Lower lobe of right lung (tissue), 2 donors: ENCODE data around the gene SMYD3. TPM values are rescaled to one million over a fixed set of nuclear protein-coding genes. Genes with fewer than 3 reads are reported as not detected.
A peak's percentile ranks its signal among the peaks of the same experiment; 100 is the strongest.

Experiments
- ATAC-seq, 2 donors: fragments of 200-7000 bp; cut with Tn5 transposase; one replicate each; pipeline ENCODE4 v1.9.1; 2020 to 2022; ENCODE audit warnings: mild to moderate bottlenecking in 2 of 2, moderate library complexity in 2 of 2
- DNase-seq: peaks from one replicate; pipeline ENCODE4 v3.0.0-alpha.2; 2020
- H3K27ac ChIP-seq: fragments of 200-600 bp; one replicate; pipeline ENCODE4 v1.8.0; 2022
- H3K27me3 ChIP-seq: fragments of 200-600 bp; one replicate; pipeline ENCODE4 v1.8.0; 2022; ENCODE audit warnings: low read depth
- H3K36me3 ChIP-seq: fragments of 200-600 bp; one replicate; pipeline ENCODE4 v1.8.0; 2022; ENCODE audit warnings: mild to moderate bottlenecking
- H3K4me1 ChIP-seq: fragments of 200-600 bp; one replicate; pipeline ENCODE4 v1.8.0; 2022
- H3K4me3 ChIP-seq: fragments of 200-600 bp; one replicate; pipeline ENCODE4 v1.8.0; 2022; ENCODE audit warnings: mild to moderate bottlenecking
- H3K9me3 ChIP-seq: fragments of 200-600 bp; one replicate; pipeline ENCODE4 v1.8.0; 2022
- CTCF ChIP-seq: fragments of 200-600 bp; IDR thresholded peaks from one replicate; pipeline ENCODE4 v1.8.0; 2022; ENCODE audit warnings: antibody characterized with exemption, mild to moderate bottlenecking
- intact Hi-C: fragments of 100-400 bp; cut with DNase I; formaldehyde crosslinking; loops from one replicate; pipeline ENCODE4 v1.11.0; 2022
- total RNA-seq: library from RNA; stranded (reverse); fragmentation: NEBNext Ultra II Directional; extraction: Animal tissue kit (Norgen Biotek cat#: 25700); gene quantifications from one replicate; pipeline ENCODE4 v1.2.1, GENCODE V29; 2021
- donor health status: DM: no; HTN: yes; CAD: no; lungs with severe emphysema.

Gene SMYD3
- total RNA-seq, 1 donor from 2014 or later = 20.5 TPM

DNA sequence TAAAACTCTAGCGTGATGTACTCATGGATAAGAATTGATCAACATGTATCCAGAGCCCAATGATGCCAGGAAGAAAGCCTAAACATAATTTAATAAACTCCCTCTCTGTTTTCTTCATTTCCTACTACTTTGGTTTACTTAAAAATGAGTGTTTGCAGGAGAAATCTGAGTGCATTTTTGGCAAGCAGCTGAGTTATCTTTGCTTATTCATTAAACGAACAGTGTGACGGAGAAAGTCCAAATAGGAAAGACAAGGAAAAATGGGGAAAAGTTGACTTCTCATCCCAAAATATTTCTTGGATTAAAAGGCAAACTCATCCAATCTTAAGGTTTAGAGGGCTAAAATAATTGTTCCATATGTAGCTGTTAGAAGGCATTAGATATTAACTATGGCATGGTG is 496.7 kb downstream of the SMYD3 start:
- no peak for DNase-seq

DNA sequence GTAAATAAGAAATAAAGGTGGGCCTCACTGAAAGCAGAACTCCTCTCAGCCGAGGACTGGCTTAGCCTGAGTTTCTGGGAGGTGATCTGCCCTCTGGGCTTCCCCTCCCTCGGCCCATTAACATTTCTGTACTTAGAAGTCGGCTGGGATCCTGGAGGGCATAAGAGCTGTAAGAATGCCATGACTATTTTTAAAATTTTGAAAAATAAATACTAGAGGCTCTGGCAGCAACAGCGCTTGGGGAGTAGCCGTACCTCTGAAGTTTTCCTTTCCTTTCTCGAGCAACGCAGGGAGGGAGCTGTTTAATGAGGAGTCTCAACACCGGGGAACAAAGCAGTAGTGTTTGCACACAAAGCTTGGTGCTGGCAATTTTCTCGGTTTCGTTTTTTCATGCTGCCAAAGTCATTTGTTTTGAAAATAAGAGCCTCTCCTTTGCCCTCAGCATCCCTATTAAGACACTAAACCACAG is 498.7 kb downstream of the SMYD3 start:
- no peaks in the 10 kb centered on the region for H3K9me3 ChIP-seq

More for the DNA sequence above, 496.7 kb downstream of the SMYD3 start:
- no peak for ATAC-seq
- H3K36me3 ChIP-seq = no peaks in the 10 kb centered on the region
- no peaks in the 10 kb centered on the region for H3K27me3 ChIP-seq
- H3K27ac ChIP-seq = no peak overlapping the region
- H3K9me3 ChIP-seq = no peaks in the 10 kb centered on the region
- no peak overlapping the region for H3K4me3 ChIP-seq
- no peaks in the 10 kb centered on the region for H3K4me1 ChIP-seq
- intact Hi-C loops = loop anchor here (10.0 kb wide), 1 partner anchor 444 kb away; no protein-coding TSS in a partner anchor
- no peak for TF ChIP-seq CTCF

DNA sequence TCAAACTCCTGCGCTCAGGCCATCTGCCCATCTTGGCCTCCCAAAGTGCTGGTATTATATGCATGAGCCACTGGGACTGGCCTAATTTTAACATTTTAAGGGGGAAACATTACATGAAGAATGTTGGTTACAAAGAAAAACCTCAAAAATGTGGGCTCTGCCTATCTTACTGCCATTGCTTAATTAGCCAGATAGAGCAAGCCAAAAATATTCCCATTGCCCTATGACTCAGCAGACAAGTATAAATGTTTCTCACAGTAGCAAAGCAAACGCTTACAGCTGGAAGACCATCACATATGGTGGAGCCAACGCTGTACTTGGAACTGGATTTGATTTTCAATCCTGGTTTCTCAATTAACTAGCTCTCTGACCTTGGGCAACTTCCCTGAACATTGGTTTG is 502.0 kb downstream of the SMYD3 start:
- intact Hi-C loops = loop anchor here (10.0 kb wide), 1 partner anchor 850 kb away; the partner anchor contains the start of gene KIF26B
- no peak overlapping the region for H3K27ac ChIP-seq
- H3K4me3 ChIP-seq = no peak overlapping the region
- H3K9me3 ChIP-seq = no peaks in the 10 kb centered on the region
- no peaks in the 10 kb centered on the region for H3K4me1 ChIP-seq
- TF ChIP-seq CTCF = no peak
- DNase-seq = no peak
- no peak for ATAC-seq
- no peaks in the 10 kb centered on the region for H3K27me3 ChIP-seq
- no peaks in the 10 kb centered on the region for H3K36me3 ChIP-seq

More for the DNA sequence above, 498.7 kb downstream of the SMYD3 start:
- intact Hi-C loops = loop anchor here (10.0 kb wide), 1 partner anchor 854 kb away; the partner anchor contains the start of gene KIF26B
- no peak for DNase-seq
- Histone ChIP-seq H3K27me3 (no peaks in the 10 kb centered on the region), H3K36me3 (no peaks in the 10 kb centered on the region), H3K27ac (peak overlapping the region; percentile 48), H3K4me1 (no peaks in the 10 kb centered on the region), H3K4me3 (peak overlapping the region; percentile 15)
- TF ChIP-seq CTCF = no peak
- ATAC-seq = peak; percentile 90 to 95

- H3K36me3 ChIP-seq = no peaks in the 10 kb centered on the region
- no peak overlapping the region for H3K27ac ChIP-seq
- ATAC-seq = no peak
- H3K4me1 ChIP-seq = no peaks in the 10 kb centered on the region
- H3K27me3 ChIP-seq = no peaks in the 10 kb centered on the region
- H3K9me3 ChIP-seq = no peaks in the 10 kb centered on the region
- DNase-seq = no peak
- no peak overlapping the region for H3K4me3 ChIP-seq
- intact Hi-C loops = loop anchor here (10.0 kb wide), 1 partner anchor 850 kb away; the partner anchor contains the start of gene KIF26B
- no peak for TF ChIP-seq CTCF
Observed at GRCh38 chr1:246004301-246004700, 502.8 kb downstream of the SMYD3 start.

DNA sequence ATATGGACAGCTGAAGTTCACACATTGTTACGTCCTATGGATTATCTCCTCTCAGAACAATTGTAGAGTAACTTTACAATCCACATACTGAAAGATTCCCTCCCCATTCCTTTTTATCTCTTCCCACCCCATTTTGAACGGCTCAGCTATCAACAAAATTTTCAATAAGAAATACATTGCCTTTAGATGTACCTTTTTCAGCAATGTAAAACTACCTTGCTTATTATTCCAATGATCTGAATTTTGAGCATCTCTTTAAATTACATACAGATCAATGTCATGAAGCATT is 503.7 kb downstream of the SMYD3 start:
- no peaks in the 10 kb centered on the region for H3K27me3 ChIP-seq
- TF ChIP-seq CTCF = no peak
- no peaks in the 10 kb centered on the region for H3K9me3 ChIP-seq
- DNase-seq (no peak), ATAC-seq (no peak)
- H3K27ac ChIP-seq = no peak overlapping the region
- intact Hi-C loops = loop anchor here (10.0 kb wide), 1 partner anchor 849 kb away; the partner anchor contains the start of gene KIF26B
- H3K36me3 ChIP-seq = no peaks in the 10 kb centered on the region
- no peak overlapping the region for H3K4me3 ChIP-seq
- H3K4me1 ChIP-seq = no peaks in the 10 kb centered on the region
